Activated naive CD4-positive, alpha-beta T cell treated with anti-CD3 and anti-CD28 coated beads for 36 hours (primary cell): ENCODE data around the gene PAIP2B. TPM values are rescaled to one million over a fixed set of nuclear protein-coding genes. Genes with fewer than 3 reads are reported as not detected.
"Not testable (repeated sequence)": the region's sequence is repeated elsewhere in the genome, so short reads cannot be mapped to it uniquely, and the experiment has no call there.

Experiments used
- CTCF ChIA-PET: fragments of 350-600 bp; sonication (Branson Sonifier 250); formaldehyde crosslinking; loops from one replicate; lab custom pipeline; 2021; ENCODE audit warnings: antibody characterized with exemption; lab: Charles Lee
- DNase-seq: peaks from one replicate; pipeline ENCODE4 v3.0.0-alpha.2; 2020
- H3K27ac Mint-ChIP-seq: one replicate; pipeline ENCODE4 v1.8.0; 2021; ENCODE audit warnings: mild to moderate bottlenecking, mixed read lengths
- H3K27me3 Mint-ChIP-seq: one replicate; pipeline ENCODE4 v1.8.0; 2021; ENCODE audit warnings: low read depth, mixed read lengths
- H3K36me3 Mint-ChIP-seq: one replicate; pipeline ENCODE4 v1.8.0; 2021; ENCODE audit warnings: low read depth, mixed read lengths
- H3K4me1 Mint-ChIP-seq: one replicate; pipeline ENCODE4 v1.8.0; 2021; ENCODE audit warnings: low read depth, mixed read lengths
- H3K4me3 Mint-ChIP-seq: one replicate; pipeline ENCODE4 v1.8.0; 2021; ENCODE audit warnings: mild to moderate bottlenecking, moderate library complexity, mixed read lengths
- H3K9me3 Mint-ChIP-seq: one replicate; pipeline ENCODE4 v1.8.0; 2021; ENCODE audit warnings: mixed read lengths
- intact Hi-C: fragments of 100-400 bp; cut with micrococcal nuclease; formaldehyde crosslinking; loops from one replicate; pipeline ENCODE4 v1.15.1; 2023
- total RNA-seq, 2 experiments: library from RNA; stranded (reverse); gene quantifications; one replicate each; pipeline ENCODE4 v1.2.3, GENCODE V29; 2021

The PAIP2B gene
- total RNA-seq, 2 experiments from 2014 or later = 3.0 to 3.2 TPM

- Mint-ChIP-seq H3K27ac (no peak overlapping the region), H3K27me3 (no peaks in the 10 kb centered on the region), H3K4me1 (no peaks in the 10 kb centered on the region), H3K36me3 (no peaks in the 10 kb centered on the region), H3K9me3 (no peaks in the 10 kb centered on the region), H3K4me3 (no peak overlapping the region)
- intact Hi-C loops = no loop called here
- CTCF ChIA-PET = no interaction called here
- DNase-seq = no peak
These were observed 11.5 kb downstream of the PAIP2B start for GRCh38 chr2:71215447-71215846.

GRCh38 chr2:71212336-71212735 lies 14.6 kb downstream of the PAIP2B start:
- no peak for DNase-seq
- no peak overlapping the region for H3K27ac Mint-ChIP-seq
- H3K36me3 Mint-ChIP-seq = no peaks in the 10 kb centered on the region
- CTCF ChIA-PET = no interaction called here
- no peak overlapping the region for H3K4me3 Mint-ChIP-seq
- intact Hi-C loops = no loop called here
- H3K9me3 Mint-ChIP-seq = no peaks in the 10 kb centered on the region
- H3K27me3 Mint-ChIP-seq = no peaks in the 10 kb centered on the region
- H3K4me1 Mint-ChIP-seq = no peaks in the 10 kb centered on the region

GRCh38 chr2:71210292-71210691 lies 16.6 kb downstream of the PAIP2B start:
- H3K27ac Mint-ChIP-seq = no peak overlapping the region
- no peaks in the 10 kb centered on the region for H3K36me3 Mint-ChIP-seq
- CTCF ChIA-PET = no interaction called here
- no peaks in the 10 kb centered on the region for H3K4me1 Mint-ChIP-seq
- no peak overlapping the region for H3K4me3 Mint-ChIP-seq
- H3K9me3 Mint-ChIP-seq = no peaks in the 10 kb centered on the region
- intact Hi-C loops = no loop called here
- H3K27me3 Mint-ChIP-seq = no peaks in the 10 kb centered on the region
- no peak for DNase-seq

- Mint-ChIP-seq H3K9me3 (no peaks in the 10 kb centered on the region), H3K27ac (no peak overlapping the region), H3K4me1 (no peaks in the 10 kb centered on the region), H3K36me3 (no peaks in the 10 kb centered on the region), H3K27me3 (no peaks in the 10 kb centered on the region), H3K4me3 (no peak overlapping the region)
- intact Hi-C loops = no loop called here
- no peak for DNase-seq
- CTCF ChIA-PET = no interaction called here
These were observed 18.1 kb downstream of the PAIP2B start for GRCh38 chr2:71208756-71209155.

- CTCF ChIA-PET = no interaction called here
These were observed 19.3 kb downstream of the PAIP2B start for GRCh38 chr2:71207601-71208000.

GRCh38 chr2:71206271-71206670 lies 20.6 kb downstream of the PAIP2B start:
- H3K9me3 Mint-ChIP-seq = no peaks in the 10 kb centered on the region
- CTCF ChIA-PET = interaction anchor here (1.2 to 1.5 kb wide), 2 partner anchors 11 to 70 kb away, joined by 3 to 4 read pairs; no protein-coding TSS in a partner anchor
- no peak overlapping the region for H3K4me3 Mint-ChIP-seq
- no peaks in the 10 kb centered on the region for H3K4me1 Mint-ChIP-seq
- DNase-seq = no peak
- peaks cover 6% of the 10 kb centered on the region for H3K36me3 Mint-ChIP-seq
- no peak overlapping the region for H3K27ac Mint-ChIP-seq
- intact Hi-C loops = no loop called here
- H3K27me3 Mint-ChIP-seq = no peaks in the 10 kb centered on the region

More at GRCh38 chr2:71207601-71208000, 19.3 kb downstream of the PAIP2B start:
- intact Hi-C loops = no loop called here
- H3K4me1 Mint-ChIP-seq = no peaks in the 10 kb centered on the region
- H3K4me3 Mint-ChIP-seq = no peak overlapping the region
- H3K27me3 Mint-ChIP-seq = no peaks in the 10 kb centered on the region
- H3K36me3 Mint-ChIP-seq = no peaks in the 10 kb centered on the region
- H3K27ac Mint-ChIP-seq = no peak overlapping the region
- H3K9me3 Mint-ChIP-seq = no peaks in the 10 kb centered on the region
- no peak for DNase-seq

- Mint-ChIP-seq H3K4me3 (no peak overlapping the region), H3K27me3 (no peaks in the 10 kb centered on the region), H3K4me1 (no peaks in the 10 kb centered on the region), H3K36me3 (peaks cover 11% of the 10 kb centered on the region), H3K27ac (no peak overlapping the region), H3K9me3 (peaks cover 11% of the 10 kb centered on the region)
- intact Hi-C loops = no loop called here
- CTCF ChIA-PET = interaction anchor here (1.0 kb wide), 1 partner anchor 35 kb away, joined by 3 read pairs; no protein-coding TSS in a partner anchor
- no peak for DNase-seq
These were observed 35.3 kb downstream of the PAIP2B start for GRCh38 chr2:71191570-71191943.

GRCh38 chr2:71190656-71191569 lies 36.0 kb downstream of the PAIP2B start:
- H3K36me3 Mint-ChIP-seq = peaks cover 4% of the 10 kb centered on the region
- CTCF ChIA-PET = interaction anchor here (1.0 kb wide), 1 partner anchor 34 kb away, joined by 3 read pairs; no protein-coding TSS in a partner anchor
- H3K4me1 Mint-ChIP-seq = no peaks in the 10 kb centered on the region
- intact Hi-C loops = no loop called here
- no peaks in the 10 kb centered on the region for H3K27me3 Mint-ChIP-seq
- peaks cover 6% of the 10 kb centered on the region for H3K9me3 Mint-ChIP-seq
- DNase-seq = no peak
- no peak overlapping the region for H3K4me3 Mint-ChIP-seq
- H3K27ac Mint-ChIP-seq = no peak overlapping the region

- no peak overlapping the region for H3K4me3 Mint-ChIP-seq
These were observed 39.3 kb downstream of the PAIP2B start for GRCh38 chr2:71187589-71187988.

GRCh38 chr2:71186973-71187372 lies 39.9 kb downstream of the PAIP2B start:
- CTCF ChIA-PET = interaction anchor here (0.6 to 1.4 kb wide), 4 partner anchors 30 to 853 kb away, joined by 3 to 4 read pairs (median 3); no protein-coding TSS in a partner anchor

More at GRCh38 chr2:71187589-71187988, 39.3 kb downstream of the PAIP2B start:
- Mint-ChIP-seq H3K9me3 (no peaks in the 10 kb centered on the region), H3K27ac (no peak overlapping the region), H3K36me3 (no peaks in the 10 kb centered on the region), H3K4me1 (peaks cover 6% of the 10 kb centered on the region), H3K27me3 (no peaks in the 10 kb centered on the region)
- CTCF ChIA-PET = interaction anchor here (0.8 to 1.4 kb wide), 2 partner anchors 31 to 144 kb away, joined by 3 read pairs; partner anchors contain the start of gene ZNF638
- intact Hi-C loops = loop anchor here (5.0 kb wide), 1 partner anchor 805 kb away; no protein-coding TSS in a partner anchor
- no peak for DNase-seq

GRCh38 chr2:71183306-71184115 lies 43.4 kb downstream of the PAIP2B start:
- H3K27me3 Mint-ChIP-seq, H3K27ac Mint-ChIP-seq, H3K36me3 Mint-ChIP-seq, H3K9me3 Mint-ChIP-seq, H3K4me3 Mint-ChIP-seq, DNase-seq, intact Hi-C loops, H3K4me1 Mint-ChIP-seq: not testable (repeated sequence)
- CTCF ChIA-PET = interaction anchor here (0.6 kb wide), 1 partner anchor 218 kb away, joined by 5 read pairs; no protein-coding TSS in a partner anchor

More at GRCh38 chr2:71186973-71187372, 39.9 kb downstream of the PAIP2B start:
- Mint-ChIP-seq H3K4me1 (peaks cover 6% of the 10 kb centered on the region), H3K27ac (no peak overlapping the region), H3K27me3 (no peaks in the 10 kb centered on the region), H3K9me3 (no peaks in the 10 kb centered on the region), H3K4me3 (no peak overlapping the region), H3K36me3 (no peaks in the 10 kb centered on the region)
- intact Hi-C loops = loop anchor here (5.0 kb wide), 1 partner anchor 805 kb away; no protein-coding TSS in a partner anchor
- no peak for DNase-seq

GRCh38 chr2:71181316-71181715 lies 45.6 kb downstream of the PAIP2B start:
- intact Hi-C loops = no loop called here
- CTCF ChIA-PET = interaction anchor here (0.6 kb wide), 1 partner anchor 114 kb away, joined by 3 read pairs; no protein-coding TSS in a partner anchor

More at GRCh38 chr2:71181316-71181715, 45.6 kb downstream of the PAIP2B start:
- Mint-ChIP-seq H3K4me3 (no peak overlapping the region), H3K4me1 (peaks cover 6% of the 10 kb centered on the region), H3K27ac (no peak overlapping the region), H3K36me3 (no peaks in the 10 kb centered on the region), H3K27me3 (no peaks in the 10 kb centered on the region), H3K9me3 (no peaks in the 10 kb centered on the region)
- no peak for DNase-seq
